NCI-H146 treated with DMSO at 0.1 percent for 48 hours (cell line): ENCODE results near the gene MYO1G.
"Not testable (repeated sequence)": the region's sequence is repeated elsewhere in the genome, so short reads cannot be mapped to it uniquely, and the experiment has no call there.

Source experiments
- DNase-seq: peaks from one replicate; lab custom pipeline; 2025; ENCODE audit not compliant: unreplicated experiment; lab: John Stamatoyannopoulos, UW

The MYO1G gene

DNA sequence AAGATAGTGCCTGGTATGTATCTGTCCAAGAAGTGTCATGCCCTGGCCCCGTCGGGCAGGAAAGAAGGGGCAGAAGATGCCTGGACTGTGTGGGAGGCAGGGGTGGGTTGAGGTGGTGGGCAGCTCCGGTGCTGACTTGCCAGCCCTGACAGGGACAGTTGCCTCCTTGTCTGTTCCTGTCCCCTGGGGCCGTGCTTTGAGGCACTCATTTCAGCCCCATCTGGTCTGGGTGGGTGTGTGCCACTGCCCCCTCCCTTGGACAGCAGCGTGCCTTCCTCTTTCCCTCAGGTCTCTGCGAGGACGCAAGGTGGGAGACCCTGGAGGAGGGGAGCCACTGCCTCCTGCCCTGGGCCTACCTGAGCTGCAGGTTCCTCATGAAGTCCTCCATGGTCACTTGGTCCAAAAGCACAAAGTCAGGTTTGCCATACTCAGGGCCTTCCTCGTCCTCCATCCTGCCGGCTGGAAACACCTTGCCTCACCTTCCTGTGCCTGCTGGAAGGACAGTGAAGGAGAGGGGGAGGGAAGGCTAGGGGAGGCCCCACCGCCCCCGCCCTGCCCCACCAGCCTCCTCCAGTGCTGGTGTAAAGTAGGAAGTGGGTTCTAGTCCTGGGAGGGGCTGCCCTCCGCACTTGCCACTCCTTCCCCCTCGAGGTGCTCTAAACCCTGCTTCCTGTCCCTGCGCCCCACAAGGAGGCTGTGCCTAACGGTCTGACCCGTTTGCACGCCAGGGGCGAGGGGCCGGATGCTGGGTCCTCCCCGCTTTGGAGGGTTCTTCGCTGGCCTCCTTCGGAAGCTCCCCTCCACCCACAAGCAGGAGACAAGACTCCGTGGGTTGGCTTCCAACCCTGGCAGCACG lies at the start of gene MYO1G:
MYO1G (minus strand) TSS at position 505 of the 856 bp plus-strand sequence; CDS start at position 451, 54 bp downstream.
- no peak for DNase-seq

DNA sequence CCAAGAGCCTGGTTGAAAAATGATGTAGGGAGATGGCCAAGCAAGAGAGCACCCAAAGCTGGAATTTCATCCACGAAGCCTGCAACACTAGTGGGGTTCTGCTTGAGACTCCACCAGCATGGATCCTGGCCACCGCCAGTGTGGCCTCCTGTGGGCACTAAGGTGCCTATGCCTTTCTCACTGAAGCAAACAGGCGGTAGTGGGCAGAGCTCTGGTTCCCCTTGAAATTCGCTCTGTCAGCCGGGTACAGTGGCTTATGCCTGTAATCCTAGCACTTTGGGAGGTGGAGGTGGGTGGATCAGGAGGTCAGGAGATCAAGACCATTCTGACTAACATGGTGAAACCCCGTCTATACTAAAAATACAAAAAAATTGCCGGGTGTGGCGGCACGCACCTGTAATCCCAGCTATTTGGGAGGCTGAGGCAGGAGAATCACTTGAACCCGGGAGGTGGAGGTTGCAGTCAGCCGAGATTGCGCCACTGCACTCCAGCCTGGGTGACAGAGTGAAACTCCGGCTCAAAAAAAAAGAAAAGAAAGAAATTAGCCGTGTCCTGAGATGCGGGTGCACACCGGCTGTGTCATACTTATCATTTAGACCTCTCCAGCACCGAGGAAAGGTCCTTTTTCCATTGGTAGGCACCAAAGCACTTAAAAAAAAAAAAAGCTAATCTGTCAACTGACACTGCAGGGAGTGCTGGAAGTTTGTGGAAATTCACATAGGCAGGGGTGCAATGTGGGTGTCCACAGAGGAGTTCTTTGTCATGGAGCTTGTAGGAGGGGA lies 49.5 kb upstream of the MYO1G start:
- no peak for DNase-seq

DNA sequence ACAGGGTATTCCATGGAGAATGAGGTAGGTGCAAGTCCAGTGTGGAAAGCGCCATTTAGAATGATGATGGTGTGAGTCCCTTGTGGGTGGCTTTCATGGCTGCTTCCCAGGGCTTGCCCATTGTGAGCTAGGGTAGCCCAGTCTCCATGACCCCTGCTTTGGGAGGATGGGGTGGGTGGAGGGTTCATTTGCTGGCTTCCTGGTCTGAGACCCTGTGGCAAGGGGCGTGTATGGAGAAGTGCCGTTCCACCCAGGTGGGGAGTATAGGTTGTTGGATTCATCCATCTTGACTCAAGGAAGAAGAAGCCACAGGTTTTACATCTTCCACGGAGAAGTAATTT lies 48.9 kb upstream of the MYO1G start:
- no peak for DNase-seq

DNA sequence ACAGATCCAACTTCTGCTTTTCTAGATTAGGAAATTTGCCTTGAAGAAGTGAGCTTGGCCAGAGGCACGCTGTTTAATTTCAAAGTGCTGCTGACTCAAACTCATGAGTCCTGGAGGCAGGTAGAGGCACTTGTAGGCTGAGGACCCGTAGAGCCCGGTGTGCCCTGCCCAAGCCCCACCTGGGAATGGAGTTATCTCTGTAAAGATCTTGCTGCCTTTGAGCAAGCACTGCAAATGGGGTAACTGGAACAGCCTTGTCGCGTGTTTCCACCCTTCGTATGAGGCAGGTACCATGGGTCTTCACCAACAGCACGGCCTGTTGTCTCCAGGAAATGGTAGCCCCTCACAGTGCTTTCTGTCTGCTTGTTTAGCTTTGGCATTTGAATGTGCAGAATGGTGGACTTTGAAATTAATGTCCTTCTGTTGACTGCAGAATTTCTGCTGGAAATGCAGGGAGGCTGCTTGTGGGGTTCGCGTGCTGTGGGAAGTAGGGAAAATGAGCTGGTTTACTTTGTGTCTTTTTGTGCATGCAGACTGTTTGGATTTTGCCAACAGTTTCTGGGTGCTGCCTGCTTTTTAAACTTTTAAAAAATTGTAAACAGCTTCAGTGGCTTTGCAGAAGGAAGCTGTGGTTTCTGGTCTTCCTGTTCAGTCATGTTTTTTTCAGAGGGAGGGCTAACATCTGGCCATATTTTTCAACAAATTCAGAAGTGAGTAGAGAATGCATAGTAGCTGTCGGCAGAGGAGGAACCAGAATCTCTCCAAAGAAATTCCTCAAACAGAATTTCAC lies 48.4 kb upstream of the MYO1G start:
- no peak for DNase-seq

DNA sequence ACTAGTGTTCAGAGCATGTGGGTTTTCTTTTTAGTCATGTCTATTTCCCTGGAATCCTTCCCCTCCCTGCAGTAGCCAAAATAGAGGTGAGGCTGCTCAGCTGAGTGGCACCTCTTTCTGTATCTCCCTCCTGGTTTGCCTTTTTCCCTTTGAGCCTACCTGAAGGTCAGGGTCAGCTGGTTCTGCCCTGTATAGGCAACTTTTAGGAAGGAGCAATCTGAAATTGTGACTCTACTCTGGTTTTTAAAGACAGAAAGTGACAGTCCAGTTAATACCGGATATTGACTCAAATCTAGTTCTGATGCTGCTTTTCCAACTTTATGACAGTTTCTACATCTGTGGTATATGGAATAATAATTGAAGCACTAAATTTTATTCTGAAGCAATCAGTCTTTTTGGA lies 47.2 kb upstream of the MYO1G start:
- DNase-seq = no peak

DNA sequence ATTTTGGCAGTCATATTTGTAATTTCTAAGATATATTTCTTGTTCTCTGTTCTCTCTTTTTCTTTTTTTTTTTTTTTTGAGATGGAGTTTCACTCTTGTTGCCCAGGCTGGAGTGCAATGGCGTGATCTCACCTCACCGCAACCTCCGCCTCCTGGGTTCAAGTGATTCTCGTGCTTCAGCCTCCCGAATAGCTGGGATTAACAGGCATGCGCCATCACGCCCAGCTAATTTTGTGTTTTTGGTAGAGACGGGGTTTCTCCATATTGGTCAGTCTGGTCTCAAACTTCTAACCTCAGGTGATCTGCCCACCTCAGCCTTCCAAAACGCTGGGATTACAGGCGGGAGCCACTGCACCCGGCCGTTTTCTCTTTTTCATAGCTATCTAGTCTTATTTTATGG lies 46.7 kb upstream of the MYO1G start:
- DNase-seq = not testable (repeated sequence)

DNA sequence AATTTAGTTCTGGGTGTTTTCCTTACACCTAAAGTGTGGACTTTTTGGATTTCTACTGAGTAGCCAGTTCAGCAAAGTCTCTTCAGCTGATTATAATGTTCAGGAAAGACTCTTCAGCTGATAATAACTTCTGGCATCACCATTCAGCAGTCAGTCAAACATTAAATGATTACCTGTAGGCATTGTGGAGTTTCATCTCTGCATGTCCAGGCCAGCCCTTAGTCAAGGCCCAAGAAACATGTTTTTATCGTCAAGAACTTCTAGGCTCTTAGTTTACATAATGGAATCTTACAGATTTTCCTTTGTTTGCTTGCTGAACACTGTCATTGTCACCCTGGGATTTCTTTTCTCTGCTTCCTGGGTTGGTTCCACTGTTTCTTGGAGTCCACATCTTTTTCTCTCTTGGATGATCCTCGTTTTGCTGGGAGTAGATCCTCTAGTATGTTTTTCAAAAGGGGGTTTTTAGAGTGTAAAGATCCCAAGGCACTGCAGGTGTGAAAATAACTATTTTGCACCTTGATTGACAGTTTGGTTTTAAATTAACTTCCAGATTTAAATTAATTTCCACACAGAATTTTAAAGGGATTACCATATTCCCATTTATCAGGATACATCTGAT lies 45.4 kb upstream of the MYO1G start:
- DNase-seq = no peak

DNA sequence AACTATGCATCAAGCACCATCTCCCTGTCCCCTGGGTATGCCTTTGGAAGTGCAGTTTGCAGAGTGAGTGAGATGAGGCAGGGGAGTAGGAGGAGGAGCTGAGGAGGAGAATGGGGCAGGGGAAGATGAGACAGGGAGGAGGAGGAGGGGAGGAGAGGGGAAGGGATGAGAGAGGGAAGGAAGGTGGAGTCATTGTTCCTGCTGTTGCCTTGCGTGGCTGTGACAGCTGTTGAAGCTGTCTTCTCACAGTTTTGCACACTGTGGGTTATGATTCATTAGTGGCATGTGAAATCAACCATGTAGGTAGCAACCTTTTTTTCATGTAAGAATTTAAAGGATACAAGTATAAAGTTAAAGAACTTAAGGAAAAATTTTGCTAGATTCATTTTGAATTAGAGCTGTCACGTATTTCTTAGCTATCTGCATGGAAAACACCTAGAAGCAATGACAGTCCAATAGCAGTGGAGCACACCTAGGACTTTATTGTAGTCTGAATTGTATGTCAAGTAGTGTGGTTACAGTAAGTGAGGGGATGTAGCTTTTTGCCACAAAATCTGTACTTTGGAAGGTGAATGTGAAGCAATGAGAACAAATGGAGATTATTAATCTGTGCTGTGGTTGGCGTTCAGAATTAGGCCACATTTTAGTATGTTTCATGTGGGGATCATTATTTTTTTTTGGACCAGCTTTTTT lies 42.9 kb upstream of the MYO1G start:
- DNase-seq = no peak

DNA sequence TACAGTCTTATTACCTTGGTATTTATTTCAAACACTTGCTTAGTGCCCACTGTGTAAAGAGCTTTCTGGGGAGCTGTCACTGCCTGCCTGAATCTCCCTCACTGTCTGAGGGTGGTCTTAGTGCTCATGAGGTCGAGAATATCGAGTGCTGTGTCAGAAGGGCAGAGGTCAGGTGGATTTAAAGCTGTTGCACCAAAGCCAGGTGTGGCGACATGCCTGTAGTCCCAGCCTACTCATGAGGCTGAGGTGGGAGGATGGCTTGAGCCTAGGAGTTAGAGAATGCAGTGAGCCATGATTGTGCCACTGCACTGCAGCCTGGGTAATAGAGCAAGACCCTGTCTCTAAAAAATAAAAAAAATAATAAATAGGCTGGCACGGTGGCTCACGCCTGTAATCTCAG lies 42.1 kb upstream of the MYO1G start:
- no peak for DNase-seq

DNA sequence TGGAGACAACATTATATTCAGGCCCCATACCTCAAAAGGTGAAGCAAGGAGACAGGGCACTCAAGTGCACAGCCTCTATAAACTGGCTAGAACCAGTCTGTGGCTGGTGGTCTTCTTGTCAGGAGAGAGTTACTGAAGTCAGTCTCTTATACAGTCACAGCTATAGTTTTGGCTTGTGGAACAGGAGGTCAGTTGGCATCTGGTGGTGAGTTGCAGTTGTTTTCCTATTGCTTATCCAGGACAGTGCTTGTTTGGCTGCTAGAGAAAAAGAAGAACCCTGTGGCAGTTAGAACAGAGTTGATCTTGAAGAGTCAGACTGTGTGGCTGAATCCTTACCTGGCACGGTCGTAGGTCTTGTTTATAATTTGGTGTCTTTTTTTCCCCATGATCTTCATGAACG lies 38.4 kb upstream of the MYO1G start:
- DNase-seq = no peak

DNA sequence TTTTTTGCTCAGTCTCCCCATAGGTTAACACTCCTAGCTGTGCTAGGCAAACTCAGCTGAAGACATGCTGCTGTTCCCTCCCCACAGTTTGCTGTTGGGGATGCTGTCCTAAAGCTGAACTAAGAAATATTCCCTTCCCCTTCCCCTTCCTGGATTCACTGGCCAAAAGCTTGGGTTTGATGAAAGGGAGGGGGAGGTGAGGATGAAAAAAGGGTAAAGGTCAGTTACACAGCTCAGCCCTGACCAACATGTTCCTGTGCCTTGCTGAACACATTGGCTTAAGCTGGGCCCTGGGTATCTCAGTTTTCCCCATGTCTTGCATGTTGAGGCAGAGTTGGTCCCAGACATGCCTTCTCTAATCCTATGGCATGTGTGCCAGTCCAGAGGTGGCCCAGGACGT lies 36.5 kb upstream of the MYO1G start:
- DNase-seq = no peak

DNA sequence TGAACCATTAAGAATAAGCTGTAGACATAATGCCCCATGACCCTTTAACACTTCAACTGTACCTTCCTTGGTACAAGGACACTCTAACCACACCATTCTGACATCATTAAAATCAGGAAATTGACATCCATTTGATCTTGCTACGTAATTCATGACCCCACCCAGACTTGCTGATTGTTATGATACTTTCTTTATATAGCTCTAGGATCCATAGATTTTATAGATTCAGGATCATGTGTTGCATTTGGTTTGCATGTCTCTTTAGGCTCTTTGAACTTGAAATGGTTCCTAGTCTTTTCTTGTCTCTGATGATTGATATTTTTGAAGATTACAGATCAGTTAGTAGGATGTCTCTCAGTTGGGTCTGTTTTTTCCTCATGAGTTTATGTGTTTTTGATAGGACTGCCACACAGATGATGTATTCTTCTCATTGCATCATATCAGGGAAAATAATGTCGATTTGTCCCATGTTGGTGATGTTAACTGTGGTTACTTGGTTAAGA lies 34.7 kb upstream of the MYO1G start:
- no peak for DNase-seq

DNA sequence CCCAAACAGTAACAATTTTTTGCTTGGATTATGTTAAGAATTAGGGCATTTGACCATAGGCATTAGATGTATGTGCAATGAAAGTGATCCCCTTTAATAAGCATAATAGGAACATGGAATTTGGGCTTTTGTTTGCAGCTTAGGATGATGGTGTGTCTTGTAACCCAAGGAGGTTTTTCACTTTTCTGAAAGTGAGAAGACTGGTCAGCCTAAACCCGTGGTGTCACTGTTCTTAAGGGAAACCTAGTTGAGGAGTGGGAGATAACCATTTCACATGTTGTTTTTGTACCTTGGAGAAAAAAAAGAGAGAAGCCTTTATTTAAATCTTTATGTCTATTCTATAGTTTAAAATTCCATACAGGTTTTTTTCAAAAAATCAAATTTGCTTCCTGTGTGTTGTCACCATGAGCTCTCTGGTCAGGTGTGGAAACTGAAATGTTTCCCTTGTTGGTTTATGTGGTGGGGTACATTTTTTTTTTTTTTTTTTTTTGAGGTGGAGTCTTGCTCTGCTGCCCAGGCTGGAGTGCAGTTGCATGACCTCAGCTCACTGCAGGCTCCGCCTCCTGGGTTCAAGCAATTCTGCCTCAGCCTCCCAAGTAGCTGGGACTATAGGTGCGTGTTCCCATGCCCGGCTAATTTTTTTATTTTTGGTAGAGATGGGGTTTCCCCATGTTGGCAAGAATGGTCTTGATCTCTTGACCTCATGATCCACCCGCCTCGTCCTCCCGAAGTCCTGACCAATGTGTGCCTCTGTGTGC lies 28.9 kb upstream of the MYO1G start:
- DNase-seq = no peak

DNA sequence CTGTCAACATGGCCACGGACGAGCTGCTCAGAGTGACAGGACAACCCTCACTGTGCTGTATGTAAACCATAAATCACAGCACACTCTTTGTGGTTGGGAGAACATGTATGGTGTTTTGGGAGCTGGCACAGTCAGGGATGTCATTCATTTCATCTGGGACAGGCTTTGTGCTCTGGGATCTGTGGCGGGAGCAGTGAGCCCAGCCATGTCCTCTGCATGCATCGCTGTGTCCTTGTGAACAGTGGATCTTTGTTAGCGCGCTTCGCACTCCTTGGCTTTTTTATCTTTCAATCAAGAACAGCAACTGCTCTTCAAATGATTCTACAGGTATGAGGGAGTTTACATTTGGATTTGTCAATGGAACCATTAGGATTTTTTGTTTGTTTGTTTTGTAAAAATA lies 28.3 kb upstream of the MYO1G start:
- DNase-seq = no peak

DNA sequence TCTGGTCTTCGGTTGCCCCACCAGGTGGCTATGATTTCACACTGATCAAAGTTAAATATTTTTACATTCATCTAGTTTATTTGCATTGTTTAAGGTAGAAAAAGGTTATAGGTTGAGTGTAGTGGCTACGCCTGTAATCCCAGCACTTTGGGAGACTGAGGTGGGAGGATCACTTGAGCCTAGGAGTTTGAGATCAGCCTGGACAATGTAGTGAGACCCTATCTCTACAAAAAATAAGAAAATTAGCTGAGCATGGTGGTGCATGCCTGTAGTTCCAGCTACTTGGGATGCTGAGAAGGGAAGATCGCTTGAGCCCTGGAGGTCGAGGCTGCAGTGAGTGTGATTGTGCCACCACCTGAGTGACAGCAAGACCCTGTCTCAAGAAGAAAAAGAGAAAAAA lies 25.0 kb upstream of the MYO1G start:
- DNase-seq = no peak

DNA sequence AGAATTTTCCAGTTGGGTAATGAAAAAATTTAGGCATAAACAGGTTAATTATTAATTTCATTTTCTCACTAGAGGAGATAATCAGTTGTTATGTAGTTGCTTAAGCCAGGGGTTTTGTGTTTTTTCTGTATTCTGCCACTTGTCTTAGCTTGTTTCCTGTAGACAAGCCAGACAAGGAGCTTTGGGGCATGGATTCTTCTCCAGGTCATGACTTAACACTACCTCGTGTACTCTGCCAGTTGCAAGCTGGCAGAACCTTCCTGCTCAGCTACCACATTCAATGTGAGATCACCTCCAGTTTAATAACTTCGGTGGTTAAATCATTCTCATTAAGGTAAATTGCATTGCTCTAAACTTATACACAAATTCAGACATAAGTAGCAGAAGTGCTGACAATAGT lies 23.0 kb upstream of the MYO1G start:
- no peak for DNase-seq

DNA sequence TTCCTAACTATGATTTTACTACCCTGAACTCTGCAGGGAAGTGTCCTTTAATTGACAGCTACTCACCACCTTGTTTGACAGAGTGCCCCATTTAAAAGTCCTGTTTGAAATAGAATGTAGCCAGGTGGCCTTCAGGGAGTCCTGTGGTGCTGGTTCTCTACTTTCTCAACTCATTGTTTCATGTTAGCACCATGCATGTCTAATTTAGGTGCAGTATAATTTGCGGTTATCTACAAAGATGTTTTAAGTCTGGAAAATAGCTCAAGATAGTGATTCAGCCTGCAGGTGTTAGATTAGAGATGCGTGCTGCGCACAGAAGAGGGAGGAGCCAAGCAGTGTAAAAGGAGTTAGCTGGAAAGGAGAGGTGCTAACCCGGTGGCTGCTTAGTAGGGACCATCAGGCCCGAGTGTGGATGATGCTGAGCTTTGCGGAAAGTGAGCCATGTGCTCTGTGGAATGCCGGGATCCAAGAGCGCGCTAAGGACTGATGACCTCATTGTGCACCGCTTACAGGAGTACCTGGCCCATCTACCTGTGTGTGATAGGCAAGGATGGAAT lies 22.4 kb upstream of the MYO1G start:
- DNase-seq = peak; percentile 59

DNA sequence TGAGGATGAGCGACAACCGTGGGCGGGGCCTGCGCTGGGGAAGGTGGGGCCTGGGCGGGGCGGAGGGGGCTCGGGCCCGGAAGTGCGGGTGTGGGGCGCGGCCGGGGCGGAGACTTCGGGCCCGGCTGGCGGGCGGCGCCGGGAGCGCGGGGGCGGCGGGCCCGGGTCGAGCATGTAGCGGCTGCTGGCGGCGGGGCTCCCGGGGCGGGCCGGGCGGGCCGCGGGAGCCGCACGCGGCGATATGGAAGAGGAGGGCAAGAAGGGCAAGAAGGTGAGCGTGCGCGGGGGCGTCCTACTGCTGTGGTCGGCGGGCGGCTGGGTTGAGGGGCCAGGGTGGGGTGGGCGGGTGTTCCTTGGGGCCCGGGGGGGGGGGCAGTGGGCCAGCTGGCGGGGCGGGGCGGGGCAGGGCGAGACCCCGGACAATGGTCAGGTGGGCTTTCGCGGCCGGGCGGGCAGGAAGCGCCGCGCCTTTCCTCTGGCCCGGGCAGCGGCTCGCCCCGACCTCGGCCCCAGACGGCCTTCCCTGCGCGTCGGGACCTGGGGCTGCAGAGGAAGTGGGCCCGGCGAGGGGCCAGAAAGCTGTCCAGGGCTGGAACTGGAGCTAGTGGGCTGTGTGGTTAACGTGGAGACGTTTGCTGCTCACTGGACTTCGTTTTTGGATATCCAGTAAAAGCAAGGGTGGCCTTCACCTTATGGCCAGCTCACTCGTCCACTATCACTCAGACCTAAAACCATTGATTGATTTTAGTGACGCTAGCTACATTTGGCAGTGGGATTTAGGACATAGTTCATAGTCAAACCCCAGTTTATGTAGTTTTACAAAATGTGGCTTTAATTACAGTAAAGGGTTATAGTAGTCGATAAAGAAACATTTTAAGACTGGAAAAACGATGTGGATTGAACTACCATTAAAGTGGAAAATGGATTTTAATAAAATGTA lies 21.5 kb upstream of the MYO1G start, which contains the start of gene CCM2:
CCM2 (plus strand) TSS at position 109 of the 940 bp plus-strand sequence; CDS start at position 242, 133 bp downstream.
- DNase-seq = no peak
